GM23338 (cell line): ENCODE measurements around the gene CASP2. TPM values are rescaled to one million over a fixed set of nuclear protein-coding genes. Genes with fewer than 3 reads are reported as not detected.

Source experiments
- ATAC-seq: fragments of 200-7000 bp; cut with Tn5 transposase; 3 replicates; pipeline ENCODE4 v1.9.1; 2020
- DNase-seq: peaks from one replicate; pipeline ENCODE4 v3.0.0-alpha.2; 2015; ENCODE audit warnings: low spot score
- H2AFZ ChIP-seq: fragments of 200-600 bp; sonication (generic); 2 replicates; pipeline ENCODE4 v1.8.0; 2016; ENCODE audit warnings: antibody characterized with exemption, mild to moderate bottlenecking, moderate library complexity
- H3F3A ChIP-seq: fragments of 200-600 bp; sonication (generic); replicated peaks from 2 replicates; pipeline ENCODE4 v1.8.0; 2017; ENCODE audit warnings: antibody characterized with exemption, mixed run types, low read depth
- H3K27ac ChIP-seq: fragments of 200-600 bp; sonication (generic); 2 replicates; pipeline ENCODE4 v1.6.1; 2016; ENCODE audit warnings: low read depth
- H3K27me3 ChIP-seq: fragments of 200-600 bp; sonication (generic); 2 replicates; pipeline ENCODE4 v1.8.0; 2016; ENCODE audit warnings: mild to moderate bottlenecking, mixed run types, moderate library complexity; ENCODE audit not compliant: insufficient read depth
- H3K36me3 ChIP-seq: fragments of 200-600 bp; sonication (generic); 2 replicates; pipeline ENCODE4 v1.8.0; 2016; ENCODE audit warnings: mild to moderate bottlenecking; ENCODE audit not compliant: insufficient read depth
- H3K4me1 ChIP-seq: fragments of 200-600 bp; sonication (generic); 2 replicates; pipeline ENCODE4 v1.8.0; 2016; ENCODE audit warnings: mild to moderate bottlenecking, moderate library complexity; ENCODE audit not compliant: insufficient read depth
- H3K4me2 ChIP-seq: fragments of 200-600 bp; sonication (generic); 2 replicates; pipeline ENCODE4 v1.7.1; 2017; ENCODE audit warnings: mixed run types
- H3K4me3 ChIP-seq: fragments of 200-600 bp; sonication (generic); 2 replicates; pipeline ENCODE4 v1.6.1; 2016; ENCODE audit warnings: mixed run types
- H3K79me2 ChIP-seq: fragments of 200-600 bp; sonication (generic); replicated peaks from 2 replicates; pipeline ENCODE4 v1.8.0; 2017; ENCODE audit warnings: mild to moderate bottlenecking; ENCODE audit not compliant: insufficient read depth
- H3K9me2 ChIP-seq: fragments of 200-600 bp; sonication (generic); 2 replicates; pipeline ENCODE4 v1.8.0; 2017; ENCODE audit not compliant: insufficient read depth
- H4K20me1 ChIP-seq: fragments of 200-600 bp; sonication (generic); replicated peaks from 2 replicates; pipeline ENCODE4 v1.8.0; 2017; ENCODE audit warnings: mild to moderate bottlenecking; ENCODE audit not compliant: insufficient read depth
- H3K27ac Mint-ChIP-seq: 2 replicates; pipeline ENCODE4 v1.8.0; 2020; ENCODE audit warnings: inconsistent platforms, mild to moderate bottlenecking, moderate library complexity, mixed read lengths
- H3K27me3 Mint-ChIP-seq: 3 replicates; pipeline ENCODE4 v1.8.0; 2022; ENCODE audit warnings: low read depth, mild to moderate bottlenecking, moderate library complexity, mixed read lengths, inconsistent platforms; ENCODE audit not compliant: insufficient read depth, poor library complexity
- H3K36me3 Mint-ChIP-seq: 3 replicates; pipeline ENCODE4 v1.8.0; 2021; ENCODE audit warnings: low read depth, mild to moderate bottlenecking, inconsistent platforms, moderate library complexity, mixed read lengths
- H3K4me1 Mint-ChIP-seq: 3 replicates; pipeline ENCODE4 v1.8.0; 2020; ENCODE audit warnings: mild to moderate bottlenecking, inconsistent platforms, mixed read lengths
- H3K4me3 Mint-ChIP-seq: 3 replicates; pipeline ENCODE4 v1.8.0; 2021; ENCODE audit warnings: moderate library complexity, mild to moderate bottlenecking, inconsistent platforms, mixed read lengths
- H3K9me3 Mint-ChIP-seq: 3 replicates; pipeline ENCODE4 v1.8.0; 2020; ENCODE audit warnings: moderate library complexity, mild to moderate bottlenecking, inconsistent platforms, mixed read lengths
- CREB1 ChIP-seq: fragments of 250-450 bp; sonication (Bioruptor Pico); IDR thresholded peaks from 2 replicates; pipeline ENCODE4 v1.5.0; 2020; ENCODE audit warnings: low read depth, mild to moderate bottlenecking, moderate library complexity
- CTCF ChIP-seq, 2 experiments: fragments of 200-600 bp in 1 of 2; sonication (generic) in 1 of 2; conservative IDR thresholded peaks; 2 replicates each; pipeline versions ENCODE4 v1.5.1 to v1.6.1; 2016 to 2017; ENCODE audit warnings: antibody characterized with exemption in 2 of 2, low read depth in 2 of 2, mild to moderate bottlenecking in 2 of 2, moderate library complexity in 1 of 2
- EZH2 ChIP-seq: fragments of 200-600 bp; sonication (generic); IDR thresholded peaks from one replicate; pipeline ENCODE4 v1.8.0; 2017; ENCODE audit warnings: antibody characterized with exemption, mild to moderate bottlenecking, low read depth; ENCODE audit not compliant: unreplicated experiment
- EZH2phosphoT487 ChIP-seq: fragments of 200-600 bp; sonication (generic); IDR thresholded peaks from one replicate; pipeline ENCODE4 v1.8.1; 2018; ENCODE audit warnings: antibody characterized with exemption; ENCODE audit not compliant: unreplicated experiment
- JUNB ChIP-seq: IDR thresholded peaks from one replicate; pipeline ENCODE4 v1.6.1; 2016; ENCODE audit warnings: antibody characterized with exemption; ENCODE audit not compliant: unreplicated experiment
- NANOG ChIP-seq: IDR thresholded peaks from 2 replicates; pipeline ENCODE4 v1.6.1; 2016; ENCODE audit warnings: antibody characterized with exemption, borderline replicate concordance
- POLR2AphosphoS5 ChIP-seq: IDR thresholded peaks from 2 replicates; pipeline ENCODE4 v1.6.1; 2016; ENCODE audit warnings: antibody characterized with exemption, low read depth
- REST ChIP-seq: IDR thresholded peaks from one replicate; pipeline ENCODE4 v1.6.1; 2018; ENCODE audit warnings: antibody characterized with exemption; ENCODE audit not compliant: unreplicated experiment
- STAT1 ChIP-seq: IDR thresholded peaks from one replicate; pipeline ENCODE4 v1.6.1; 2016; ENCODE audit warnings: antibody characterized with exemption; ENCODE audit not compliant: unreplicated experiment
- ZNF114 ChIP-seq: fragments of 250-450 bp; sonication (Bioruptor Pico); IDR thresholded peaks from 2 replicates; pipeline ENCODE4 v1.5.0; 2020; ENCODE audit warnings: mild to moderate bottlenecking, moderate library complexity
- ZNF331 ChIP-seq: fragments of 250-450 bp; sonication (Bioruptor Pico); IDR thresholded peaks from 2 replicates; pipeline ENCODE4 v1.5.0; 2020; ENCODE audit warnings: low read depth, mild to moderate bottlenecking, moderate library complexity
- ZNF462 ChIP-seq: fragments of 250-450 bp; sonication (Bioruptor Pico); IDR thresholded peaks from 2 replicates; pipeline ENCODE4 v1.5.0; 2020; ENCODE audit warnings: mild to moderate bottlenecking, moderate library complexity
- polyA plus RNA-seq: library from polyadenylated mRNA; unstranded; fragments of >200 nt; fragmentation: Nextera tagmentation; extraction: Ambion mirVana; gene quantifications from 2 replicates; pipeline ENCODE4 v1.2.1, GENCODE V29; 2016
- total RNA-seq: library from RNA; depleted of rRNA; stranded (reverse); fragments of >200 nt; shearing (Covaris generic); gene quantifications from 2 replicates; pipeline ENCODE4 v1.2.3, GENCODE V29; 2014
- TF ChIP-seq, protein P1 (sequence below): IDR thresholded peaks from 2 replicates; pipeline ENCODE4 v1.6.1; 2016; ENCODE audit warnings: antibody characterized with exemption

CASP2 gene
- total and polyA plus RNA-seq, 2 experiments from 2014 or later: 17.7 to 21.8 TPM

- ATAC-seq (no peak), DNase-seq (no peak)
- no peaks in the 10 kb centered on the region for H3K27me3 ChIP-seq
- peaks cover 3% of the 10 kb centered on the region; the same call in 1 of the 2 replicates for H3K9me2 ChIP-seq
- H3K4me3 ChIP-seq: no peak overlapping the region
- no peaks in the 10 kb centered on the region for H4K20me1 ChIP-seq
- no peaks in the 10 kb centered on the region for H3K36me3 ChIP-seq
- no peaks in the 10 kb centered on the region for H3F3A ChIP-seq
- TF ChIP-seq REST (no peak), EZH2phosphoT487 (no peak), ZNF114 (CRISPR knock-in tag) (no peak), ZNF462 (no peak), CTCF (conservative IDR thresholded peaks at IDR 0.05; ENCODE audit: low read depth in 2 of 2) (no peak), POLR2AphosphoS5 (no peak), CREB1 (no peak), JUNB (no peak), ZNF331 (no peak), NANOG (no peak), STAT1 (no peak), EZH2 (no peak)
- TF ChIP-seq, protein P1, sequence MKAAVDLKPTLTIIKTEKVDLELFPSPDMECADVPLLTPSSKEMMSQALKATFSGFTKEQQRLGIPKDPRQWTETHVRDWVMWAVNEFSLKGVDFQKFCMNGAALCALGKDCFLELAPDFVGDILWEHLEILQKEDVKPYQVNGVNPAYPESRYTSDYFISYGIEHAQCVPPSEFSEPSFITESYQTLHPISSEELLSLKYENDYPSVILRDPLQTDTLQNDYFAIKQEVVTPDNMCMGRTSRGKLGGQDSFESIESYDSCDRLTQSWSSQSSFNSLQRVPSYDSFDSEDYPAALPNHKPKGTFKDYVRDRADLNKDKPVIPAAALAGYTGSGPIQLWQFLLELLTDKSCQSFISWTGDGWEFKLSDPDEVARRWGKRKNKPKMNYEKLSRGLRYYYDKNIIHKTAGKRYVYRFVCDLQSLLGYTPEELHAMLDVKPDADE: no peak
- no peak overlapping the region for H2AFZ ChIP-seq
- Mint-ChIP-seq H3K36me3 (no peaks in the 10 kb centered on the region), H3K9me3 (no peaks in the 10 kb centered on the region), H3K27me3 (peaks cover 4% of the 10 kb centered on the region), H3K4me1 (no peaks in the 10 kb centered on the region), H3K4me3 (no peak overlapping the region), H3K27ac (no peak overlapping the region)
- H3K79me2 ChIP-seq: no peaks in the 10 kb centered on the region
- no peak overlapping the region for H3K27ac ChIP-seq
- no peak overlapping the region for H3K4me2 ChIP-seq
- H3K4me1 ChIP-seq: no peaks in the 10 kb centered on the region
Measured at GRCh38 chr7:143334244-143334643, 46.1 kb downstream of the CASP2 start.
